Neural cell (in vitro differentiated cells): Measurements from ENCODE around the gene PIEZO1. TPM values are rescaled to one million over a fixed set of nuclear protein-coding genes. Genes with fewer than 3 reads are reported as not detected.

Source experiments
- H2AFZ ChIP-seq: fragments of 200-600, 300-800 bp; sonication (generic), shearing (Covaris generic); 2 replicates; pipeline ENCODE4 v1.6.0; 2014; ENCODE audit warnings: low read depth, mild to moderate bottlenecking, antibody characterized with exemption, low read length, moderate library complexity
- H3F3A ChIP-seq: fragments of 200-600 bp; shearing (Covaris generic); 2 replicates; pipeline ENCODE4 v1.6.1; 2016; ENCODE audit warnings: mild to moderate bottlenecking, moderate library complexity, mixed read lengths, antibody characterized with exemption, low read length; ENCODE audit not compliant: insufficient read depth, poor library complexity, severe bottlenecking
- H3K27ac ChIP-seq: fragments of 200-600, 300-800 bp; sonication (generic), shearing (Covaris generic); 2 replicates; pipeline ENCODE4 v1.5.1; 2014; ENCODE audit warnings: mild to moderate bottlenecking, low read length, moderate library complexity
- H3K27me3 ChIP-seq: fragments of 300-800, 200-600 bp; sonication (generic), shearing (Covaris generic); 2 replicates; pipeline ENCODE4 v1.6.0; 2014; ENCODE audit warnings: mild to moderate bottlenecking, low read depth, low read length, moderate library complexity; ENCODE audit not compliant: insufficient read depth
- H3K36me3 ChIP-seq: fragments of 300-800, 200-600 bp; sonication (generic), shearing (Covaris generic); 2 replicates; pipeline ENCODE4 v1.5.1; 2014; ENCODE audit warnings: mild to moderate bottlenecking, antibody characterized with exemption, low read length, moderate library complexity; ENCODE audit not compliant: insufficient read depth
- H3K4me2 ChIP-seq: fragments of 300-800, 200-600 bp; sonication (generic), shearing (Covaris generic); 2 replicates; pipeline ENCODE4 v1.6.0; 2014; ENCODE audit warnings: mild to moderate bottlenecking, low read length
- H3K4me3 ChIP-seq: fragments of 300-800, 200-600 bp; sonication (generic), shearing (Covaris generic); 2 replicates; pipeline ENCODE4 v1.5.1; 2014; ENCODE audit warnings: mild to moderate bottlenecking, low read length, moderate library complexity
- H3K79me2 ChIP-seq: fragments of 200-600 bp; shearing (Covaris generic); replicated peaks from 2 replicates; pipeline ENCODE4 v1.6.0; 2014; ENCODE audit warnings: mild to moderate bottlenecking, low read length, moderate library complexity; ENCODE audit not compliant: insufficient read depth
- H3K9ac ChIP-seq: fragments of 300-800, 200-600 bp; sonication (generic), shearing (Covaris generic); 2 replicates; pipeline ENCODE4 v1.6.1; 2016; ENCODE audit warnings: mild to moderate bottlenecking, low read length, mixed read lengths
- H3K9me2 ChIP-seq: fragments of 200-600 bp; shearing (Covaris generic); 2 replicates; pipeline ENCODE4 v1.6.1; 2016; ENCODE audit warnings: mild to moderate bottlenecking, low read length, mixed read lengths; ENCODE audit not compliant: insufficient read depth
- H3K9me3 ChIP-seq: fragments of 200-600, 300-800 bp; sonication (generic), shearing (Covaris generic); 2 replicates; pipeline ENCODE4 v1.6.1; 2016; ENCODE audit warnings: mild to moderate bottlenecking, mixed run types, low read length, moderate library complexity, mixed read lengths
- H4K20me1 ChIP-seq: fragments of 200-600 bp; shearing (Covaris generic); 2 replicates; pipeline ENCODE4 v1.6.1; 2016; ENCODE audit warnings: mild to moderate bottlenecking, mixed run types; ENCODE audit not compliant: insufficient read depth
- EP300 ChIP-seq: fragments of 450-650 bp; conservative IDR thresholded peaks from 2 replicates; pipeline ENCODE4 v1.6.1; 2014; ENCODE audit warnings: antibody characterized with exemption, mild to moderate bottlenecking, moderate library complexity; ENCODE audit not compliant: poor library complexity, severe bottlenecking
- EZH2 ChIP-seq: fragments of 200-600, 300-800 bp; shearing (Covaris generic), sonication (generic); IDR thresholded peaks from 2 replicates; pipeline ENCODE4 v1.6.1; 2014; ENCODE audit warnings: antibody characterized with exemption, low read length, borderline replicate concordance, mild to moderate bottlenecking; ENCODE audit not compliant: insufficient read depth, poor library complexity, severe bottlenecking
- MXI1 ChIP-seq: fragments of 450-650 bp; conservative IDR thresholded peaks from 2 replicates; pipeline ENCODE4 v1.6.1; 2014; ENCODE audit warnings: antibody characterized with exemption, mild to moderate bottlenecking; ENCODE audit not compliant: poor library complexity, severe bottlenecking
- POLR2AphosphoS5 ChIP-seq: IDR thresholded peaks from 2 replicates; pipeline ENCODE4 v1.6.1; 2012
- RAD21 ChIP-seq: fragments of 450-650 bp; conservative IDR thresholded peaks from 2 replicates; pipeline ENCODE4 v1.6.1; 2014; ENCODE audit warnings: antibody characterized with exemption, mild to moderate bottlenecking, moderate library complexity
- SMC3 ChIP-seq: fragments of 450-650 bp; conservative IDR thresholded peaks from 2 replicates; pipeline ENCODE4 v1.6.1; 2014; ENCODE audit warnings: antibody characterized with exemption, mild to moderate bottlenecking, moderate library complexity; ENCODE audit not compliant: poor library complexity
- TAF1 ChIP-seq: IDR thresholded peaks from 2 replicates; pipeline ENCODE4 v1.6.1; 2012; ENCODE audit warnings: low read depth
- polyA plus RNA-seq: library from polyadenylated mRNA; depleted of rRNA; stranded (reverse); fragments of >200 nt; gene quantifications from 2 replicates; pipeline ENCODE4 v1.2.3, GENCODE V29; 2014
- TF ChIP-seq, protein P1 (sequence below): fragments of 450-650 bp; IDR thresholded peaks from 2 replicates; pipeline ENCODE4 v1.5.1; 2014; ENCODE audit warnings: antibody characterized with exemption, mild to moderate bottlenecking, moderate library complexity; ENCODE audit not compliant: poor library complexity, severe bottlenecking
- TF ChIP-seq, protein P2 (sequence below): IDR thresholded peaks from 2 replicates; pipeline ENCODE4 v1.6.1; 2012; ENCODE audit warnings: borderline replicate concordance

The PIEZO1 gene
- polyA plus RNA-seq, 1 donor from 2014 or later, result not detected

DNA sequence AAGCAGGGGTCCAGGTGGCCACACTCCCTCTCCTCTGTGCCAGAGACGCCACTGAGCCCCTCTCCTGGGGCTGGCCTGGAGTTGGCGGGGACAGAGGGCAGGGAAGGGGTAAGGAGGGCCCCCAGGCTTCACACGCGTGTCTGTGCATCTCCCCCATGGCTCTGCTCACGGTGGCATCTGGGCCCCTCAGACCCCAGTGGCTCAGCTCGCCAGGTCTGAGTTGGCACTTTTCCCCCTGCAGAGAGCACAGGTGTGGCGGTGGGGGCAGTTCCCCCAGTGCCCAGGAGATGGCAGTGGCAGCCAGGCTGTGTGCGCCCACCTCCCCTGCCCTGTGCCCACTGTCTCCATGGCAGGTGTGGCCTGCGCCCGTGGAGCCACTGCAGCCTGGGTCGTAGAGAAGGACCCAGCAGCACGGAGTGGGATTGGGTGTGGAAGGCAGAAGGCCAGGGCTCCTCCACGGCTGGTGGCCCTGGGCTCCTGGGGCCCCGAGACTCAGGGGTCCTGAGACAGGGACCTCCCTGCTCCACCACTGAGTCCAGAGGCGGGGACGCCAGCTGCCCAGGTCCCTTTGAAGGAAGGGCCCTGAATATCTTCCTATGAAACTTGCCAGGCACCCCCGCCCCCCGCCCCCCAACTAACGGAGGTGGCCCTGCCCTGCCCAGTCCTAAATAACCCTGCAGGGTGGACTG lies 31.0 kb upstream of the PIEZO1 start:
- Histone ChIP-seq H3F3A (no peaks in the 10 kb centered on the region), H3K79me2 (no peaks in the 10 kb centered on the region), H3K27ac (no peak overlapping the region), H2AFZ (no peak overlapping the region), H4K20me1 (no peaks in the 10 kb centered on the region), H3K9me2 (no peaks in the 10 kb centered on the region), H3K9ac (no peak overlapping the region), H3K4me3 (no peak overlapping the region), H3K36me3 (no peaks in the 10 kb centered on the region), H3K9me3 (no peaks in the 10 kb centered on the region), H3K4me2 (no peak overlapping the region), H3K27me3 (no peaks in the 10 kb centered on the region)
- TF ChIP-seq EP300 (no peak), POLR2AphosphoS5 (no peak), SMC3 (peak; percentile 67), RAD21 (peak; percentile 67), TAF1 (no peak), EZH2 (no peak), MXI1 (no peak)
- TF ChIP-seq, protein P1, sequence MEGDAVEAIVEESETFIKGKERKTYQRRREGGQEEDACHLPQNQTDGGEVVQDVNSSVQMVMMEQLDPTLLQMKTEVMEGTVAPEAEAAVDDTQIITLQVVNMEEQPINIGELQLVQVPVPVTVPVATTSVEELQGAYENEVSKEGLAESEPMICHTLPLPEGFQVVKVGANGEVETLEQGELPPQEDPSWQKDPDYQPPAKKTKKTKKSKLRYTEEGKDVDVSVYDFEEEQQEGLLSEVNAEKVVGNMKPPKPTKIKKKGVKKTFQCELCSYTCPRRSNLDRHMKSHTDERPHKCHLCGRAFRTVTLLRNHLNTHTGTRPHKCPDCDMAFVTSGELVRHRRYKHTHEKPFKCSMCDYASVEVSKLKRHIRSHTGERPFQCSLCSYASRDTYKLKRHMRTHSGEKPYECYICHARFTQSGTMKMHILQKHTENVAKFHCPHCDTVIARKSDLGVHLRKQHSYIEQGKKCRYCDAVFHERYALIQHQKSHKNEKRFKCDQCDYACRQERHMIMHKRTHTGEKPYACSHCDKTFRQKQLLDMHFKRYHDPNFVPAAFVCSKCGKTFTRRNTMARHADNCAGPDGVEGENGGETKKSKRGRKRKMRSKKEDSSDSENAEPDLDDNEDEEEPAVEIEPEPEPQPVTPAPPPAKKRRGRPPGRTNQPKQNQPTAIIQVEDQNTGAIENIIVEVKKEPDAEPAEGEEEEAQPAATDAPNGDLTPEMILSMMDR, result peak; percentile 66
- TF ChIP-seq, protein P2, sequence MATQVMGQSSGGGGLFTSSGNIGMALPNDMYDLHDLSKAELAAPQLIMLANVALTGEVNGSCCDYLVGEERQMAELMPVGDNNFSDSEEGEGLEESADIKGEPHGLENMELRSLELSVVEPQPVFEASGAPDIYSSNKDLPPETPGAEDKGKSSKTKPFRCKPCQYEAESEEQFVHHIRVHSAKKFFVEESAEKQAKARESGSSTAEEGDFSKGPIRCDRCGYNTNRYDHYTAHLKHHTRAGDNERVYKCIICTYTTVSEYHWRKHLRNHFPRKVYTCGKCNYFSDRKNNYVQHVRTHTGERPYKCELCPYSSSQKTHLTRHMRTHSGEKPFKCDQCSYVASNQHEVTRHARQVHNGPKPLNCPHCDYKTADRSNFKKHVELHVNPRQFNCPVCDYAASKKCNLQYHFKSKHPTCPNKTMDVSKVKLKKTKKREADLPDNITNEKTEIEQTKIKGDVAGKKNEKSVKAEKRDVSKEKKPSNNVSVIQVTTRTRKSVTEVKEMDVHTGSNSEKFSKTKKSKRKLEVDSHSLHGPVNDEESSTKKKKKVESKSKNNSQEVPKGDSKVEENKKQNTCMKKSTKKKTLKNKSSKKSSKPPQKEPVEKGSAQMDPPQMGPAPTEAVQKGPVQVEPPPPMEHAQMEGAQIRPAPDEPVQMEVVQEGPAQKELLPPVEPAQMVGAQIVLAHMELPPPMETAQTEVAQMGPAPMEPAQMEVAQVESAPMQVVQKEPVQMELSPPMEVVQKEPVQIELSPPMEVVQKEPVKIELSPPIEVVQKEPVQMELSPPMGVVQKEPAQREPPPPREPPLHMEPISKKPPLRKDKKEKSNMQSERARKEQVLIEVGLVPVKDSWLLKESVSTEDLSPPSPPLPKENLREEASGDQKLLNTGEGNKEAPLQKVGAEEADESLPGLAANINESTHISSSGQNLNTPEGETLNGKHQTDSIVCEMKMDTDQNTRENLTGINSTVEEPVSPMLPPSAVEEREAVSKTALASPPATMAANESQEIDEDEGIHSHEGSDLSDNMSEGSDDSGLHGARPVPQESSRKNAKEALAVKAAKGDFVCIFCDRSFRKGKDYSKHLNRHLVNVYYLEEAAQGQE, result no peak

DNA sequence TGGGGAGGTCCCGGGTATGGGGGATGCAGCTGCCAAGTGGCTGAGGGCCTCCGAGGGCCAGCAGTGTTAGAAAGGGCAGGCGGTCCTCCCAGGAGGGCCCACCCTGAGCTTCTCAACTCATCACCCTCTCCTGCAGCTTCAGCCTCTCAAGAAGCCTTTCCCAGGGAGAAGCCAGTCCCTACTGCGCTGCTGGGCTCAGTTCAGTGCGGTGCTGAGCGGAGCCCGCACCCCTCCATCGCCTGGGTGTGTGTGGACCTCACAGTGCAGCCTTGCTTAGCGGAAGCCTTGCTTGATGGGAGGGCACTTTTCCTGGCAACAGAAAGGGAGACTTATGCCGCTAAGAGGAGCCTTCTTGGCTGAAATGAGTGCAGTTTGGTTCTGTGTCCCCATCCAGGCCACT lies 30.2 kb upstream of the PIEZO1 start:
- no peak overlapping the region for H3K4me3 ChIP-seq
- H2AFZ ChIP-seq, result no peak overlapping the region
- H3K4me2 ChIP-seq, result no peak overlapping the region
- H3K79me2 ChIP-seq, result no peaks in the 10 kb centered on the region
- H3K27me3 ChIP-seq, result no peaks in the 10 kb centered on the region
- no peaks in the 10 kb centered on the region for H3K36me3 ChIP-seq
- H3K9ac ChIP-seq, result no peak overlapping the region
- H4K20me1 ChIP-seq, result no peaks in the 10 kb centered on the region
- H3K9me3 ChIP-seq, result no peaks in the 10 kb centered on the region
- H3K27ac ChIP-seq, result no peak overlapping the region
- TF ChIP-seq EZH2 (no peak), TAF1 (no peak), POLR2AphosphoS5 (no peak), RAD21 (no peak), EP300 (no peak), MXI1 (no peak), SMC3 (no peak)
- TF ChIP-seq, protein P1, result no peak
- TF ChIP-seq, protein P2, result no peak
- H3F3A ChIP-seq, result no peaks in the 10 kb centered on the region
- H3K9me2 ChIP-seq, result no peaks in the 10 kb centered on the region
